Measurements from ENCODE around the gene SPATA2L. TPM values are rescaled to one million over a fixed set of nuclear protein-coding genes. Genes with fewer than 3 reads are reported as not detected.
A peak's percentile ranks its signal among the peaks of the same experiment; 100 is the strongest.

The SPATA2L gene
- total and polyA plus RNA-seq, 10 donors: 4.6 to 16.9 (median 10.3) TPM

GRCh38 chr16:89670496-89671431, 30.7 kb downstream of the SPATA2L start:
- peaks cover 0 to 16% (median 8%) of the 10 kb centered on the region in 6 donors for H3K4me1 ChIP-seq
- no peak overlapping the region for H3K4me3 ChIP-seq
- peaks cover 0 to 6% (median 0%) of the 10 kb centered on the region in 8 donors for H3K9me3 ChIP-seq
- no peak for DNase-seq
- no peak for TF ChIP-seq POLR2A (IDR thresholded peaks at IDR 0.05)
- TF ChIP-seq POLR2AphosphoS5 (IDR thresholded peaks at IDR 0.05): no peak
- no peak for TF ChIP-seq CTCF (IDR thresholded peaks at IDR 0.05 in 8 of 11, conservative IDR thresholded peaks at IDR 0.05 in 3 of 11)
- peaks cover 0 to 10% (median 0%) of the 10 kb centered on the region in 6 donors for H3K36me3 ChIP-seq
- H3K27ac ChIP-seq: no peak overlapping the region
- H3K27me3 ChIP-seq (replicated peaks in 1 of 7): no peaks in the 10 kb centered on the region
- intact Hi-C loops (cut with DNase I; ENCODE audit: low total_unique reads): no loop called here
- WGBS, 5 donors: 89 to 97% (median 90%) methylated on average over 10 of the region's 10 CpGs

GRCh38 chr16:89669755-89670154, 31.8 kb downstream of the SPATA2L start:
- peaks cover 0 to 10% (median 0%) of the 10 kb centered on the region in 6 donors for H3K36me3 ChIP-seq
- peaks cover 0 to 6% (median 0%) of the 10 kb centered on the region in 8 donors for H3K9me3 ChIP-seq
- H3K4me1 ChIP-seq: peaks cover 0 to 16% (median 8%) of the 10 kb centered on the region in 6 donors
- DNase-seq: no peak
- no peak overlapping the region for H3K27ac ChIP-seq
- 88 to 100% (median 96%) methylated on average over 6 to 13 of the region's 13 CpGs for WGBS, 5 donors
- H3K4me3 ChIP-seq: no peak overlapping the region
- no peaks in the 10 kb centered on the region for H3K27me3 ChIP-seq (replicated peaks in 1 of 7)
- intact Hi-C loops (cut with DNase I; ENCODE audit: low total_unique reads): no loop called here
- no peak for TF ChIP-seq POLR2AphosphoS5 (IDR thresholded peaks at IDR 0.05)

- peak overlapping the region in 2 of 8 donors; percentile 18 to 39 for H3K4me3 ChIP-seq
- peaks cover 0 to 6% (median 0%) of the 10 kb centered on the region in 8 donors for H3K9me3 ChIP-seq
- TF ChIP-seq POLR2AphosphoS5 (IDR thresholded peaks at IDR 0.05) (no peak), CTCF (IDR thresholded peaks at IDR 0.05 in 8 of 11, conservative IDR thresholded peaks at IDR 0.05 in 3 of 11) (no peak), POLR2A (IDR thresholded peaks at IDR 0.05) (no peak)
- H3K4me1 ChIP-seq: peaks cover 0 to 16% (median 8%) of the 10 kb centered on the region in 6 donors
- 35 to 58% (median 39%) methylated on average over 5 of the region's 5 CpGs for WGBS, 5 donors
- peak overlapping the region in 6 of 8 donors; percentile 37 to 72 (median 58) for H3K27ac ChIP-seq
- intact Hi-C loops (cut with DNase I; ENCODE audit: low total_unique reads): no loop called here
- peaks cover 0 to 15% (median 0%) of the 10 kb centered on the region in 6 donors for H3K36me3 ChIP-seq
- no peak for DNase-seq
- no peaks in the 10 kb centered on the region for H3K27me3 ChIP-seq (replicated peaks in 1 of 7)
Measured at GRCh38 chr16:89668790-89669158, 32.7 kb downstream of the SPATA2L start.

- 74 to 89% (median 85%) methylated on average over 7 to 9 of the region's 9 CpGs for WGBS, 5 donors
- no peak overlapping the region for H3K4me3 ChIP-seq
- DNase-seq: no peak
- H3K4me1 ChIP-seq: peaks cover 0 to 16% (median 8%) of the 10 kb centered on the region in 6 donors
- peaks cover 0 to 26% (median 0%) of the 10 kb centered on the region in 6 donors for H3K36me3 ChIP-seq
- no peak for TF ChIP-seq POLR2AphosphoS5 (IDR thresholded peaks at IDR 0.05)
- TF ChIP-seq CTCF (IDR thresholded peaks at IDR 0.05 in 8 of 11, conservative IDR thresholded peaks at IDR 0.05 in 3 of 11): no peak
- TF ChIP-seq POLR2A (IDR thresholded peaks at IDR 0.05): no peak
- no peaks in the 10 kb centered on the region for H3K27me3 ChIP-seq (replicated peaks in 1 of 7)
- intact Hi-C loops (cut with DNase I; ENCODE audit: low total_unique reads): no loop called here
- H3K9me3 ChIP-seq: peaks cover 0 to 6% (median 0%) of the 10 kb centered on the region in 8 donors
- no peak overlapping the region for H3K27ac ChIP-seq
Measured at GRCh38 chr16:89667633-89668032, 33.9 kb downstream of the SPATA2L start.
